Suprapubic skin (tissue), 3 donors: Measurements from ENCODE around the gene DPYD.

Source experiments
- CTCF ChIP-seq, 2 donors: fragments of 200-600 bp in 1 of 2; fragments of 450-650 bp in 1 of 2; sonication (generic) in 1 of 2; IDR thresholded peaks; one replicate each; pipeline ENCODE4 v1.5.1; 2016 to 2019; ENCODE audit warnings: antibody characterized with exemption in 2 of 2, mild to moderate bottlenecking in 1 of 2, moderate library complexity in 1 of 2
- POLR2AphosphoS5 ChIP-seq, 3 donors: sonication (generic); formaldehyde crosslinking; IDR thresholded peaks; one replicate each; pipeline ENCODE4 v1.6.1; 2017; ENCODE audit warnings: antibody characterized with exemption in 3 of 3

- TF ChIP-seq POLR2AphosphoS5 (IDR thresholded peaks at IDR 0.05) (no peak), CTCF (IDR thresholded peaks at IDR 0.05) (no peak)
These were observed 380.4 kb downstream of the DPYD start for GRCh38 chr1:97540346-97540888.
